ENCODE measurements around the gene CDX1. TPM values are rescaled to one million over a fixed set of nuclear protein-coding genes. Genes with fewer than 3 reads are reported as not detected.

CDX1 gene
- total RNA-seq, 4 donors from 2014 or later, result not detected

DNA sequence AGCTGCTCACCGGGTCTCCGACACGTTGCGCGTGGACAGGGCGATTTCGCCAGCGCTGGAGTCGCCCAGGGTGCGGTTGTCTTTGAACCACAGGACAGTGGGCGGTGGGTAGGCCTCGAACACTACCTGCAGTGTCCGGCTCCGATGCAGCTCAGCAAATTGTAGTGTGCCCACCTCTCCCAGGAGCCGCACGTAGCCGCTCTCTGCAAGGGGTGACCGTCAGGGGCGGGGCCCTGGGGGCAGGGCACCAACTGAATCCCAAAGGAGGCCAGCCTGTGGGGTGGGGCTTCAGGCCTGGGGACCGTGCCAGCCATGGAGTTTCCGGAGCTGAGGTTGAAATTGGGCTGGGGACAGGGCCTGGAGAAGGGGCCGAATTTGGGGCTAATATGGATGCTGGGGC lies 33.8 kb upstream of the CDX1 start:
- TF ChIP-seq, protein P1, sequence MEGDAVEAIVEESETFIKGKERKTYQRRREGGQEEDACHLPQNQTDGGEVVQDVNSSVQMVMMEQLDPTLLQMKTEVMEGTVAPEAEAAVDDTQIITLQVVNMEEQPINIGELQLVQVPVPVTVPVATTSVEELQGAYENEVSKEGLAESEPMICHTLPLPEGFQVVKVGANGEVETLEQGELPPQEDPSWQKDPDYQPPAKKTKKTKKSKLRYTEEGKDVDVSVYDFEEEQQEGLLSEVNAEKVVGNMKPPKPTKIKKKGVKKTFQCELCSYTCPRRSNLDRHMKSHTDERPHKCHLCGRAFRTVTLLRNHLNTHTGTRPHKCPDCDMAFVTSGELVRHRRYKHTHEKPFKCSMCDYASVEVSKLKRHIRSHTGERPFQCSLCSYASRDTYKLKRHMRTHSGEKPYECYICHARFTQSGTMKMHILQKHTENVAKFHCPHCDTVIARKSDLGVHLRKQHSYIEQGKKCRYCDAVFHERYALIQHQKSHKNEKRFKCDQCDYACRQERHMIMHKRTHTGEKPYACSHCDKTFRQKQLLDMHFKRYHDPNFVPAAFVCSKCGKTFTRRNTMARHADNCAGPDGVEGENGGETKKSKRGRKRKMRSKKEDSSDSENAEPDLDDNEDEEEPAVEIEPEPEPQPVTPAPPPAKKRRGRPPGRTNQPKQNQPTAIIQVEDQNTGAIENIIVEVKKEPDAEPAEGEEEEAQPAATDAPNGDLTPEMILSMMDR (IDR thresholded peaks at IDR 0.05; ENCODE audit: low read depth), result no peak

DNA sequence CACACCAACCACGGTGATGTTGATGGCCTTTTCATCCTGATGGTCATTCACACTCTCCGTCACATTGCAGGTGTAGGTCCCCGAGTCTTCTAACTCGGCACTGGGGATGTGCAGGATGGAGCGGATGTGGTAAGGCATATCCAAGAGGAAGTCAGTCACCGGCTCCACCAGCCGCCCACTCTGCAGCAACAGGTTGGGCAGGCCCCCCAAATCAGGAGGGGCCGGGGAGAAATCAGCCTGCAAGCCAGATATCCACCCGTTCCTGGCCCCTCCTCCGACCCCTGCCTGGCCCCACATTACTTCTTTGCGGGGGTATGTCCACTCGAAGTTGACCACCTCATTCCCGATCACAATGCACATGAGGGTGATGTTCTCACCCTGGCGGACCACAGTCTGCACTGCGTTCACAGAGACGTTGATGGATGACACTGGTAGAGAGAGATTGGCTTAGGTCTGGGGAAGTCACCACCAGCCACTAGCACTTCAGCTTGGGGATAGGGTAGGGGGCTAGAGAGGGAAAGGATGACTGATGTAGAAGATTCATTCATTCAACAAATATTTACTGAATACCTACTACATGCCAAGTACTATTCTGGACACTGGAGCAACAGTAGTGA lies 32.9 kb upstream of the CDX1 start:
- TF ChIP-seq, protein P1 (IDR thresholded peaks at IDR 0.05; ENCODE audit: low read depth), result no peak

DNA sequence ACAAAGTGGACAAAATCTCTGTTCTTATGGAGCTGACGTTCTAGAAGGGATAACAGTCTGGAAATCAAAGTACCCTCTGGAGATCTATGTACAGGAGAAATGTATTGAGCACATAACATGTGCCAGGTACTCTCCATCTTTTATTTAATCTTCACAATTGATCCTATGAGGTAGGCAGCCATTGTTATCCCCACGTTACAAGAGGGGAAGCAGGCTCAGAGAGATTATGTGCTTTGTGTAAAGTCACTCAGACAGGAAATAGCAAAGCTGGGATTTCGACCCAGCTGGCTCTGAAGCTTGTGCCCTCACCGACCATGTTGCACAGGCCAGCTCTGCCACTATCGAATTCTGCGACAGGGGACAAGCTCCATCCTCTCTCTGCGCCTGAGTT lies 32.4 kb upstream of the CDX1 start:
- TF ChIP-seq, protein P1 (IDR thresholded peaks at IDR 0.05; ENCODE audit: low read depth), result no peak

DNA sequence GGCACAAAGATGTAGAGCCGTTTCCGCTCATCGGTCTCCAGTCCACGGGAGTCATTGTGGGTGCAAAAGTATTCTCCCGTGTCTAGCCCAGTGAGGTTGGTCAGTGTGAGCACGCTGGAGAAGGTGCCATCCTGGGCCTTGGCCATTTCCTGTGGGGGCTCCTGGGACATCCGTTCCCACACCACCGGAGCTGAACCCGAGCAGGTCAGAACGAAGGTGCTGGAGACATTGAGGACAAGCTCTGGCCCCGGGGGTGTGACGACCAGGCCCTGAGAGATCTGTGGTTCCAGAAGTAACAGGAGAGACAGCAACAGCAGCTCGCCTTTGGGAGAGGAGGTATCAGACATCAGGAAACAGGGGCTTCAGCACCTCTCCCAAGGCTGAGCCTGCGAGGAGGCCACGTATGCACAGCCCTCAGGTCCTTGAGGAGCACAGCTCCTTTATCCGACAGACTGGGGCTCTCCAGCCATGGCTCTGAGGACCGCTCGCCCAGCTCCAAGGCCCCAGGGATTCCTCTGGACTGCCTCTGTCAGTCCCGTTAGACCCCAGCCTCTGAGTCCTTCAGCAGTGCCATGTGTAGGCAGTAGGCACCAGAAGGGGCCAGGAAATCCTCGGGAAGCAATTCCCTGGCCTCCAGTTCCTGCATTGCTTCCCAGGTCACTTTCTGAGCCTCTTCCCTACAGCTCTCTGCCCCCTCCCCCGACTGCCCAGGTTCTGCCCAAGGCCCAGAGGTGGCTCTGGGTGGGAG lies 30.8 kb upstream of the CDX1 start:
- TF ChIP-seq, protein P1 (IDR thresholded peaks at IDR 0.05; ENCODE audit: low read depth), result no peak

DNA sequence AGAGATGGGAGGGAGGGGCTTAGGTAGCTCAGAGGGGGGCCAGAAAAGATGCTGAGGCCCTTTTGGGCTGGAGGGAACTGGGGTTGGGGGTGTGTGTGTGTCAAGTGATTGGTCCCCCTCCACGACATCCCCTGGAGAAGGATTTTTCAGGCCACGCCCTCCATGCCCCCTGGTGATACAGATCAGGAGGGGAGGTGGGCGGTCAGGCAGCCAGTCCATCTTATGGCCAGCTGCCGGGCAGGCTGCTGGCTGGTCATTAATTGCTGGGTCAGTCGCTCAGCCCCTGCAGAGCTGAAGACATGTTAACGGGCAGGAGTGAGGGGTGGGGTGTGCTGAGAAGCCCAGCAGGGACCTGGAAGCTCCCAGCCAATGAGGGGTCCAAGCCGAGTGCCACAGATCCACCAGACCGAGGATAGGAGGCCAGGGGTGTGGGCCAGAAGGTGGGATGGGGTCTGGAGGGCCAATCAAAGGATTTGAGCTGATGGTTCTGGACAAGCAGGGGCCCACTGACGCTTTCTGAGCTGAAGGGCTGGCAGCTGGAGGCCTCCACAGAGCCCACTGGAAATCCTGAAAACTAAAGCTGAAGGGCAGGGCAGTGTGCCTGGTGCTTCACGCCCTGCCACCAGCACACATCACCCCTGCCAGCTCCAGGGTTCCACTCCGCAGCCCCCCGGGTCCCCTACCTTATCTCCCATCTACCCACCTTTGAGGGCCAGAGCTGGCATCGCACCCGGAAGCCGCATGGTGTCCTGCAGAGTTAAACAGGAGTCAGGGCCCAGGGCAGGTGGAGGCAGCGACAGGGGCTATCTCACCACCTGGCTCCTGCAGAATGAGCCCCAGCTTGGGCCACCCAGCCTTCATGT lies 30.0 kb upstream of the CDX1 start:
- TF ChIP-seq, protein P1 (IDR thresholded peaks at IDR 0.05; ENCODE audit: low read depth), result no peak

DNA sequence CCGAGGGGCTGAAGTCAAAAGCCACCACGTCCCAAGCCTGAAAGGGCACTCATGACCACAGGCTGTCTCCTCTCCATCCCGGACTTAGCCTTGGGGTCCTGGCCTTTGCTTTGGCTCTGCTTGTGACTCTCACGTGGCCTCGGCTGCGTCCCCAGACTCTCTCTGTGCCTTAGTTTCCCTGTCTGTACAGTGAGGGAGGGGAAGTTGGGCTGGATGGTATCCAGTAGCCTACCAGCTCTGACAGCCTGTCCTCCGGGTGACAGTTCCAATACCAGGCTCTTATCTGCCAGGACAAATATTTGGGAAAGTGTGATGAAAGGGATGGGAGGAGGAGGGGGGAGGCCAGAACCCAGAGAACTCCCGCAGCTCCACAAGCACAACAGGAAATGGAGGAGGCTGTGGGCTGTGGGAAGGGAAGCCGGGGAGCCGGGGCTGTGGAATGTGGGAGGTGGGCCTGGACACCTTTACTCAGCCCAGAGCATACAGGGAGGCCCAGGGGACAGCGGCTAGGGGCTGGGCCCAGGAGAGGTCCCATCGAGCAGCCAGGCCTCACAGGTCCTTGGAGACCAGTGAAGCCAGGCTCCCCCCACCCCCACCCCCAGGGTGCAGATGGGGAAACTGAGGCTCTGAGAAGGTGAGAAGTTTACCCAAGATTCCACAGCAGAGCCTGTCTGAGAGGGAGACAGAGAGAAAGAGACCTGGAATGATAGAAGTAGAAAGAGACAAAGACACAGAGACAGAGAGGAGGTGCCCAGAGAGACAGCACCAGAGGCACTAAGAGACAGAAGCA lies 29.2 kb upstream of the CDX1 start:
- TF ChIP-seq, protein P1 (IDR thresholded peaks at IDR 0.05; ENCODE audit: low read depth), result no peak
